Uterus (tissue), 4 donors: Measurements from ENCODE around the gene FMNL1. TPM values are rescaled to one million over a fixed set of nuclear protein-coding genes. Genes with fewer than 3 reads are reported as not detected.
A peak's percentile ranks its signal among the peaks of the same experiment; 100 is the strongest.

Experiments used
- DNase-seq, 2 donors: peaks; one replicate each; pipeline ENCODE4 v3.0.0-alpha.2; 2019 to 2020
- H3K27ac ChIP-seq, 2 donors: fragments of 200-600 bp; sonication (generic); 1 replicate in 1 of 2; 2 replicates in 1 of 2; pipeline ENCODE4 v1.5.1; 2016 to 2018
- H3K27me3 ChIP-seq, 2 donors: fragments of 200-600 bp; sonication (generic); one replicate each; pipeline ENCODE4 v1.5.1; 2018 to 2019; ENCODE audit warnings: control low read depth in 1 of 2
- H3K36me3 ChIP-seq, 2 donors: fragments of 200-600 bp; sonication (generic); one replicate each; pipeline ENCODE4 v1.5.1; 2019; ENCODE audit warnings: control low read depth in 1 of 2
- H3K4me1 ChIP-seq, 2 donors: fragments of 200-600 bp; sonication (generic); one replicate each; pipeline ENCODE4 v1.5.1; 2018 to 2019; ENCODE audit warnings: control low read depth in 1 of 2
- H3K4me3 ChIP-seq, 2 donors: fragments of 200-600 bp; sonication (generic); 1 replicate in 1 of 2; 2 replicates in 1 of 2; pipeline ENCODE4 v1.5.1; 2018 to 2019; ENCODE audit warnings: mild to moderate bottlenecking in 1 of 2
- H3K9me3 ChIP-seq, 2 donors: fragments of 200-600 bp; sonication (generic); one replicate each; pipeline ENCODE4 v1.5.1; 2019; ENCODE audit warnings: control low read depth in 1 of 2
- CTCF ChIP-seq, 4 experiments: fragments of 200-600 bp in 2 of 4; fragments of 450-650 bp in 2 of 4; sonication (generic) in 2 of 4; IDR thresholded peaks; one replicate each; pipeline ENCODE4 v1.5.1; 2016 to 2019; ENCODE audit warnings: antibody characterized with exemption in 4 of 4, mild to moderate bottlenecking in 2 of 4, moderate library complexity in 1 of 4
- POLR2A ChIP-seq, 2 donors: fragments of 450-650 bp; IDR thresholded peaks; one replicate each; pipeline ENCODE4 v1.6.1; 2016; ENCODE audit warnings: antibody characterized with exemption in 2 of 2, mild to moderate bottlenecking in 1 of 2, moderate library complexity in 1 of 2
- intact Hi-C: fragments of 100-400 bp; cut with DNase I; formaldehyde crosslinking; loops from one replicate; pipeline ENCODE4 v1.15.1; 2023; ENCODE audit warnings: low total_unique reads
- total RNA-seq, 4 donors: library from RNA; depleted of rRNA in 3 of 4; stranded (reverse); fragments of >200 nt in 3 of 4; gene quantifications; one replicate each; pipeline versions ENCODE4 v1.1.0 to v1.2.4, GENCODE V29; 2014 to 2023
- donor health status: DM: yes; HTN: yes; CAD: no.

The FMNL1 gene
- total RNA-seq, 4 donors from 2014 or later: 2.6 to 12.3 (median 3.6) TPM

- Histone ChIP-seq H3K9me3 (no peaks in the 10 kb centered on the region), H3K27me3 (no peaks in the 10 kb centered on the region), H3K4me3 (no peak overlapping the region), H3K36me3 (no peaks in the 10 kb centered on the region), H3K4me1 (peaks cover 10 to 27% of the 10 kb centered on the region in 2 donors), H3K27ac (peak overlapping the region; percentile 37 to 52)
- TF ChIP-seq POLR2A (IDR thresholded peaks at IDR 0.05) (no peak), CTCF (IDR thresholded peaks at IDR 0.05) (no peak)
- intact Hi-C loops: no loop called here
- DNase-seq: peak; percentile 56 to 61
These were observed 67.1 kb downstream of the FMNL1 start for GRCh38 chr17:45288825-45289224.

- DNase-seq: no peak
- Histone ChIP-seq H3K27ac (peak overlapping the region; percentile 26 to 37), H3K27me3 (no peaks in the 10 kb centered on the region), H3K9me3 (no peaks in the 10 kb centered on the region), H3K36me3 (no peaks in the 10 kb centered on the region), H3K4me1 (peaks cover 16 to 34% of the 10 kb centered on the region in 2 donors), H3K4me3 (no peak overlapping the region)
- intact Hi-C loops: no loop called here
- no peak for TF ChIP-seq POLR2A (IDR thresholded peaks at IDR 0.05)
- TF ChIP-seq CTCF (IDR thresholded peaks at IDR 0.05): no peak
These were observed 67.9 kb downstream of the FMNL1 start for GRCh38 chr17:45289301-45290268.

- intact Hi-C loops: no loop called here
- H3K27ac ChIP-seq: no peak overlapping the region
- no peaks in the 10 kb centered on the region for H3K27me3 ChIP-seq
- TF ChIP-seq POLR2A (IDR thresholded peaks at IDR 0.05): no peak
- no peak for TF ChIP-seq CTCF (IDR thresholded peaks at IDR 0.05)
- H3K4me3 ChIP-seq: no peak overlapping the region
- no peaks in the 10 kb centered on the region for H3K9me3 ChIP-seq
- DNase-seq: no peak
- H3K4me1 ChIP-seq: peaks cover 16 to 40% of the 10 kb centered on the region in 2 donors
- H3K36me3 ChIP-seq: no peaks in the 10 kb centered on the region
These were observed 68.6 kb downstream of the FMNL1 start for GRCh38 chr17:45290269-45290765.

- no peaks in the 10 kb centered on the region for H3K9me3 ChIP-seq
- no peaks in the 10 kb centered on the region for H3K36me3 ChIP-seq
- H3K27ac ChIP-seq: peak overlapping the region; percentile 73 to 76
- no peaks in the 10 kb centered on the region for H3K27me3 ChIP-seq
- intact Hi-C loops: no loop called here
- peaks cover 16 to 40% of the 10 kb centered on the region in 2 donors for H3K4me1 ChIP-seq
- TF ChIP-seq POLR2A (IDR thresholded peaks at IDR 0.05) (no peak), CTCF (IDR thresholded peaks at IDR 0.05) (no peak)
- no peak overlapping the region for H3K4me3 ChIP-seq
- no peak for DNase-seq
These were observed 69.6 kb downstream of the FMNL1 start for GRCh38 chr17:45291171-45291805.
